GM18858 (cell line): Measurements from ENCODE around the gene PRDM4.
"Not testable (repeated sequence)": the region's sequence is repeated elsewhere in the genome, so short reads cannot be mapped to it uniquely, and the experiment has no call there.

Experiments
- ATAC-seq: cut with Tn5 transposase; IDR thresholded peaks from one replicate; pipeline ENCODE4 v1.9.1; 2021; ENCODE audit not compliant: unreplicated experiment

Gene PRDM4

GRCh38 chr12:107702106-107702505 lies 58.8 kb downstream of the PRDM4 start:
- no peak for ATAC-seq

DNA sequence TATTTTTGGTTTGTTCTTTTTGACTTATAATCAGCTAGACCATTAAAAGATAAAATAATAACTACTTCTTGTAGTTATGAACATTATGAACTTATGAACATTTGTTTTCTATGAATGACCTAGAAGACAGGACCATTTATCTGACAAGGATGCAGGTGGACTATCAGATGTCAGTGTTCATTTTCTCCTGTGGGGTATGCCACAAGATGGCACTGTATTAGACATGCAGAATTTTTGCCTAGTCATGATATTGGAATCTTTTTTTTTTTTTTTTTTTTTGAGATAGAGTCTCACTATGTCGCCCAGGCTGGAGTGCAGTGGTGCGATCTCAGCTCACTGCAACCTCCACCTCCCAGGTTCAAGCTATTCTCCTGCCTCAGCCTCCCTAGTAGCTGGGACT lies 65.2 kb downstream of the PRDM4 start:
- ATAC-seq: not testable (repeated sequence)

- ATAC-seq: peak; percentile 72
Observed at GRCh38 chr12:107685360-107686248, 75.3 kb downstream of the PRDM4 start, which contains the start of gene PWP1. Gene PWP1 (plus strand): TSS chr12:107685799. CDS start chr12:107685900, 101 bp downstream.

DNA sequence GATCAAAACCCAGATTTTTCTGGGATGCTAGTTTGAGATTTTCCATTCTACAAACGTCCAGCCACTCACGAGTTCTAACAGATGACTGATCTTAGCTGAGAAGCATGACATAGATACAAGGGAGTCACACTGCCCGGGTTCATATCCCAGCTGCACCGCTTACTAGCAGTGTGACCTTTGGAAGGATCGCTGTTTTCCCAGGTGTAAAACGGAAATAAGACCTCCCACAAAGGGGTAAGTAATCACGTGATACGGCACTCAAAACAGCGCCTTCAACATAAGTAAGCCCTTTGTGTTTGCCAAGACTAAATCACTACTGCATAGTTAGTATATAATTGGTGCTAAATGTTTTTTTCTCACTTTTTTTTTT lies 76.0 kb downstream of the PRDM4 start:
- ATAC-seq: no peak

DNA sequence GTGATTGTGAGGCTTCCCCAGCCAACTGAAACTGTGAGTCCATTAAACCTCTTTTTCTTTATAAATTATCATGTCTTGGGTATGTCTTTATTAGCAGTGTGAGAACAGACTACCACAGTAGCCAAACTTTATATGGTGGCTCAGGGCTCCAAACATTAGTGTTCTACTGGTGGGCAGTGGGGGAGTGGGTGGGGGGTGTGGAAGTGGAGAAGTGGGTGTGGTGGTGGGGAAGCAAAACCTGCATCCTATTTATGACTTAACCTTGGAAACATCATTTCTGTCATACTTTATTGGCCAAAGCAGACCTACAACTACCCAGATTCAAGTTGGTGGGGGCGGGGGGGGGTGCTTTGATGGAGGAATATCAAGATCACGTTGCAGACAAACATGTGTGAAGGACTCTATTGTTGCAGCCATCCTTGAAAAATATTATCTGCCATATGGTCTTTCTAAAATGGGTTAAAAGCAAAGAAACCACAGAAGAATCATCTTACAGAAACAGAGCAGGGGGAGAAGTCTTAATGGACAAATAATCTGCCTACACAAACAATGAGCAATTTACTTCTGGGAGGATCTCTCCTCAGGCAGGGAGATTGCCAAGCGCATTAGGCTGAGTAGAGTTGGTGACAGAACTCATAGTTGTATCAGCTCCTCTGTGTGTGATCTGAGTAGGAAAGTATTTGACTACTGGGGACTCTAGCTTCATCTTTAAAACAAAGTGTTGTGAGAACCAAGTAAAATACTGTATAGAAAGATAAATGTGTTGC lies 76.7 kb downstream of the PRDM4 start:
- no peak for ATAC-seq
